Osteocyte (in vitro differentiated cells): ENCODE data around the gene ACTMAP. TPM values are rescaled to one million over a fixed set of nuclear protein-coding genes. Genes with fewer than 3 reads are reported as not detected.

ENCODE experiments used
- DNase-seq: peaks from one replicate; pipeline ENCODE4 v3.0.0; 2021; ENCODE audit warnings: mixed read lengths; ENCODE audit not compliant: unreplicated experiment; ENCODE audit errors: extremely low spot score
- H3K27ac Mint-ChIP-seq: one replicate; pipeline ENCODE4 v1.8.0; 2021; ENCODE audit warnings: mild to moderate bottlenecking, mixed read lengths; ENCODE audit not compliant: unreplicated experiment
- H3K27me3 Mint-ChIP-seq: one replicate; pipeline ENCODE4 v1.8.0; 2021; ENCODE audit warnings: mixed read lengths; ENCODE audit not compliant: unreplicated experiment
- H3K36me3 Mint-ChIP-seq: one replicate; pipeline ENCODE4 v1.8.0; 2021; ENCODE audit warnings: mixed read lengths; ENCODE audit not compliant: unreplicated experiment
- H3K4me1 Mint-ChIP-seq: one replicate; pipeline ENCODE4 v1.8.0; 2021; ENCODE audit warnings: mixed read lengths; ENCODE audit not compliant: unreplicated experiment
- H3K4me3 Mint-ChIP-seq: one replicate; pipeline ENCODE4 v1.8.0; 2021; ENCODE audit warnings: mild to moderate bottlenecking, moderate library complexity, mixed read lengths; ENCODE audit not compliant: unreplicated experiment
- H3K9me3 Mint-ChIP-seq: one replicate; pipeline ENCODE4 v1.8.0; 2021; ENCODE audit warnings: mixed read lengths; ENCODE audit not compliant: unreplicated experiment
- total RNA-seq: library from RNA; stranded (reverse); gene quantifications from 2 replicates; pipeline ENCODE4 v1.2.1, GENCODE V29; 2021
- TF ChIP-seq, protein P1 (sequence below): fragments of 200-600 bp; sonication (generic); IDR thresholded peaks from 2 replicates; pipeline ENCODE4 v1.5.0; 2021; ENCODE audit warnings: antibody characterized with exemption, mild to moderate bottlenecking, moderate library complexity

The ACTMAP gene
- total RNA-seq, 1 donor from 2014 or later = 14.6 TPM

GRCh38 chr19:40718774-40719391 is 31.4 kb downstream of the ACTMAP start:
- H3K4me3 Mint-ChIP-seq = peak overlapping the region; percentile 90
- peak overlapping the region; percentile 98 for H3K27ac Mint-ChIP-seq
- H3K27me3 Mint-ChIP-seq = no peaks in the 10 kb centered on the region
- no peak for DNase-seq
- peaks cover 62% of the 10 kb centered on the region for H3K4me1 Mint-ChIP-seq
- H3K36me3 Mint-ChIP-seq = peaks cover 14% of the 10 kb centered on the region
- H3K9me3 Mint-ChIP-seq = no peaks in the 10 kb centered on the region
- TF ChIP-seq, protein P1, sequence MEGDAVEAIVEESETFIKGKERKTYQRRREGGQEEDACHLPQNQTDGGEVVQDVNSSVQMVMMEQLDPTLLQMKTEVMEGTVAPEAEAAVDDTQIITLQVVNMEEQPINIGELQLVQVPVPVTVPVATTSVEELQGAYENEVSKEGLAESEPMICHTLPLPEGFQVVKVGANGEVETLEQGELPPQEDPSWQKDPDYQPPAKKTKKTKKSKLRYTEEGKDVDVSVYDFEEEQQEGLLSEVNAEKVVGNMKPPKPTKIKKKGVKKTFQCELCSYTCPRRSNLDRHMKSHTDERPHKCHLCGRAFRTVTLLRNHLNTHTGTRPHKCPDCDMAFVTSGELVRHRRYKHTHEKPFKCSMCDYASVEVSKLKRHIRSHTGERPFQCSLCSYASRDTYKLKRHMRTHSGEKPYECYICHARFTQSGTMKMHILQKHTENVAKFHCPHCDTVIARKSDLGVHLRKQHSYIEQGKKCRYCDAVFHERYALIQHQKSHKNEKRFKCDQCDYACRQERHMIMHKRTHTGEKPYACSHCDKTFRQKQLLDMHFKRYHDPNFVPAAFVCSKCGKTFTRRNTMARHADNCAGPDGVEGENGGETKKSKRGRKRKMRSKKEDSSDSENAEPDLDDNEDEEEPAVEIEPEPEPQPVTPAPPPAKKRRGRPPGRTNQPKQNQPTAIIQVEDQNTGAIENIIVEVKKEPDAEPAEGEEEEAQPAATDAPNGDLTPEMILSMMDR = no peak

GRCh38 chr19:40717880-40718773 is 32.1 kb downstream of the ACTMAP start:
- Mint-ChIP-seq H3K4me1 (peaks cover 62% of the 10 kb centered on the region), H3K27me3 (no peaks in the 10 kb centered on the region), H3K4me3 (peak overlapping the region; percentile 90), H3K27ac (peak overlapping the region; percentile 98), H3K9me3 (no peaks in the 10 kb centered on the region), H3K36me3 (peaks cover 7% of the 10 kb centered on the region)
- DNase-seq = no peak
- TF ChIP-seq, protein P1 = no peak

DNA sequence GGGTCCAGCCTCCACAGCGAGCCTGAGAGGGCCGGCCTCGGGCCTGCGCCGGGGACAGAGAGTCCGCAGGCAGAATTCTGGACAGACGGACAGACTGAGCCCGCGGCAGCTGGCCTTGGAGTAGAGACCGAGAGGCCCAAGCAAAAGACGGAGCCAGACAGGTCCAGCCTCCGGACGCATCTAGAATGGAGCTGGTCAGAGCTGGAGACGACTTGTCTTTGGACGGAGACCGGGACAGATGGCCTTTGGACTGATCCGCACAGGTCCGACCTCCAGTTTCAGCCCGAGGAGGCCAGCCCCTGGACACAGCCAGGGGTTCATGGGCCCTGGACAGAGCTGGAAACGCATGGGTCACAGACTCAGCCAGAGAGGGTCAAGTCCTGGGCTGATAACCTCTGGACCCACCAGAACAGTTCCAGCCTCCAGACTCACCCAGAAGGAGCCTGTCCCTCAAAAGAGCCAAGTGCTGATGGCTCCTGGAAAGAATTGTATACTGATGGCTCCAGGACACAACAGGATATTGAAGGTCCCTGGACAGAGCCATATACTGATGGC is 32.9 kb downstream of the ACTMAP start:
- DNase-seq = no peak
- H3K27me3 Mint-ChIP-seq = no peaks in the 10 kb centered on the region
- H3K9me3 Mint-ChIP-seq = no peaks in the 10 kb centered on the region
- TF ChIP-seq, protein P1 = no peak
- H3K4me3 Mint-ChIP-seq = peak overlapping the region; percentile 90
- H3K4me1 Mint-ChIP-seq = peaks cover 62% of the 10 kb centered on the region
- H3K36me3 Mint-ChIP-seq = peaks cover 10% of the 10 kb centered on the region
- H3K27ac Mint-ChIP-seq = peak overlapping the region; percentile 98

DNA sequence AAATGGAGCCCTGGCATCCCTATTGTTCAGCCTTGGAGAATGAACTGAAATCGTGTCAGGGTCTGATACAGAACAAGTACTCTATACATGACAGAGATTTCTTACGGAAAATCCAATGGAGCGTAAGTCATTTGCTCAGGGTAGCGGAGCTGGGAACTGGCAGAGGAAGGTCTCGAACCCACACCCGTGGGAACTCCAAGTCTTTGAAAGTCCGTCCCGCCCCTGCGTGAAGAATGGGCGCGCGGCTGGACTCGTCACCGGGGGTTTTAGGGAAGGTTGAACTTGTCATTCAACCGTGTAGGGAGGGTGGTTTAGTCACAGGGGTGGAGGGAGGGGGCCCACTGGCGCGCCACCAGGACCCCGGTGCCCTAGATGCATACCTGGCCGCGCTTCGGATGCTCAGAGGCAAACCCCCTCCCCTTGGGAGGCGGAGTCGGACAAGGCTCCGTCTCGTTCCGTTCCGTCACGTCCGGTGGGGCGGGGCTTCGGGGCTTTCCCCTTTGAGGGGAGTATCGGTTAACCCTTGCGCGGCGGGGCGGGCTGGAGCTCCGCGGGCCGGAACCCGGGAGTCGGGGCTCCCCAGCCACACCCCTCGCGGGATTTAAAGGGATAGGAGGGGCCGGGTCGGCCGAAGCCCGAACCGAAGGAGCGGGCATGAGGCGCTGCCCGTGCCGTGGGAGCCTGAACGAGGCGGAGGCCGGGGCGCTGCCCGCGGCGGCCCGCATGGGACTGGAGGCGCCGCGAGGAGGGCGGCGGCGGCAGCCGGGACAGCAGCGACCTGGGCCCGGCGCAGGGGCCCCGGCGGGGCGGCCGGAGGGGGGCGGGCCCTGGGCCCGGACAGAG is 33.6 kb downstream of the ACTMAP start, which contains the start of the genes COQ8B and ITPKC:
TSS of gene COQ8B (minus strand) at position 405 of the 843 bp plus-strand sequence. CDS start 2,254 bp downstream, outside the sequence.
TSS of gene ITPKC (plus strand) at position 631 of the 843 bp plus-strand sequence. CDS start at position 655, 24 bp downstream.
- Mint-ChIP-seq H3K27me3 (no peaks in the 10 kb centered on the region), H3K4me3 (peak within 1 kb of the TSS; percentile 90), H3K36me3 (peaks cover 10% of the 10 kb centered on the region), H3K9me3 (no peaks in the 10 kb centered on the region), H3K27ac (peak within 1 kb of the TSS; percentile 99), H3K4me1 (peaks cover 58% of the 10 kb centered on the region)
- TF ChIP-seq, protein P1 = peak; percentile 32
- peak; percentile 99 for DNase-seq
